ENCODE results near the gene NPHS1.

GRCh38 chr19:35828692-35829301 lies 23.5 kb downstream of the NPHS1 start:
- TF ChIP-seq, protein P1, sequence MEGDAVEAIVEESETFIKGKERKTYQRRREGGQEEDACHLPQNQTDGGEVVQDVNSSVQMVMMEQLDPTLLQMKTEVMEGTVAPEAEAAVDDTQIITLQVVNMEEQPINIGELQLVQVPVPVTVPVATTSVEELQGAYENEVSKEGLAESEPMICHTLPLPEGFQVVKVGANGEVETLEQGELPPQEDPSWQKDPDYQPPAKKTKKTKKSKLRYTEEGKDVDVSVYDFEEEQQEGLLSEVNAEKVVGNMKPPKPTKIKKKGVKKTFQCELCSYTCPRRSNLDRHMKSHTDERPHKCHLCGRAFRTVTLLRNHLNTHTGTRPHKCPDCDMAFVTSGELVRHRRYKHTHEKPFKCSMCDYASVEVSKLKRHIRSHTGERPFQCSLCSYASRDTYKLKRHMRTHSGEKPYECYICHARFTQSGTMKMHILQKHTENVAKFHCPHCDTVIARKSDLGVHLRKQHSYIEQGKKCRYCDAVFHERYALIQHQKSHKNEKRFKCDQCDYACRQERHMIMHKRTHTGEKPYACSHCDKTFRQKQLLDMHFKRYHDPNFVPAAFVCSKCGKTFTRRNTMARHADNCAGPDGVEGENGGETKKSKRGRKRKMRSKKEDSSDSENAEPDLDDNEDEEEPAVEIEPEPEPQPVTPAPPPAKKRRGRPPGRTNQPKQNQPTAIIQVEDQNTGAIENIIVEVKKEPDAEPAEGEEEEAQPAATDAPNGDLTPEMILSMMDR (IDR thresholded peaks at IDR 0.05), result no peak
- TF ChIP-seq POLR2A (IDR thresholded peaks at IDR 0.05), result no peak

Data from vagina (tissue), 2 donors.